Measurements from ENCODE around the gene MMP24OS. TPM values are rescaled to one million over a fixed set of nuclear protein-coding genes. Genes with fewer than 3 reads are reported as not detected.

The MMP24OS gene
- total RNA-seq, 1 donor from 2014 or later, result 42.4 TPM

DNA sequence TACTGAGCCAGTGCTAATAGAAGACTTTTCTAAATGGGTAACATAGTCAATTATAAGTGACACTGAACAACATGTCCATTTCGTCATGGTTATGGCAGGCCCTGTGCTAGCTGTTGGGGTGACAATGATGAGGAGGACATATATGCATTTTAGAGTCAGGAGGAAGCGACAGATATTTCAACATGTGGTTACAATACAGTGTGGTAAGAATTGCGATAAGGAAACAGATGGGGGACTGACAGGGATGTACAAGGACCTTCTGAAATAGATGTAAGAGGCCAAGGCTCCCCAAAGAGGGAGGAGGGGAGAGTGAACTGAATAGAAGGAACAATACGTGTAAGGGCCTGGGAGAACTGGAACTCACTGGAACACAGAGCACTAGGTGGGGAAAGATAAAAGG, 39.8 kb downstream of the MMP24OS start:
- ATAC-seq (ENCODE audit: poor library complexity), result no peak
- intact Hi-C loops (cut with DNase I), result no loop called here
- DNase-seq, result no peak

DNA sequence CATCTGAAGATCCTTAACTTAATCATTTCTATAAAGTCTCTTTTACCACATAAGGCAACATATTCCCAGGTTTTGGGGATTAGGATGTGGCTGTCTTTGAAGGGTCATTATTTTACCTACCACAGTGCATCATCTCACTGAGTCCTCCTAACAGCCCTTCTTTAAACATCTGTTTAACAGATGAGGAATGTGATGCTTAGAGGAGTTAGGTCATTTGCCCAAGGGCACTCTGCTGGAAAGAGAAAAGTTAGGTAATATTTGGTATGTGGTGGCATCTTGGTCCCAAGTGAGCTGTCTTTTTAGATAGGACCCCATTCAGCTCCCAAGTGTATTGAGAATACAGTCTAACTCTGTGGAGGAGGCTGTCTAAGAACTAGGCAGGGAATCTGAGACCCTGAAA, 40.4 kb downstream of the MMP24OS start:
- DNase-seq, result no peak
- ATAC-seq (ENCODE audit: poor library complexity), result no peak
- intact Hi-C loops (cut with DNase I), result no loop called here

DNA sequence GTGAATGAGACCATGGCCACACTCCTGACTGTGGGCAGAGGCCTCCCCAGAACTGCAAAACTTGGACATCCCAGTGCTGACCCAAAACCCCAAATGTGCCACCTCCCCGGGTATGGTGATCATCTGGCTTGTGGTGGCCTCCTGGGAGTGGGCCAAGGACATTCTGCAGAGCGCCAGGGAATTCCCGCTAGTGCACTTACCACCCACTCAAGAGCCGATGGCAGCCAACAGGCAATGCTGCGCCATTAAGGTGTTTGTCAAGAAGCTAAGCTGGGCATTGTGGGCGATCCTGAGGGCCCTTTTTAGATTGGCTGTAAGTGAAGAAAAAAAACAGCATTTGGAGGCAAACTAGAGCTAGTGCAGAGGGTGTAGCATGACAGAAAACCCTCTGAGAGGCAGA, 42.0 kb downstream of the MMP24OS start:
- no peak for ATAC-seq (ENCODE audit: poor library complexity)
- DNase-seq, result no peak
- intact Hi-C loops (cut with DNase I), result no loop called here

DNA sequence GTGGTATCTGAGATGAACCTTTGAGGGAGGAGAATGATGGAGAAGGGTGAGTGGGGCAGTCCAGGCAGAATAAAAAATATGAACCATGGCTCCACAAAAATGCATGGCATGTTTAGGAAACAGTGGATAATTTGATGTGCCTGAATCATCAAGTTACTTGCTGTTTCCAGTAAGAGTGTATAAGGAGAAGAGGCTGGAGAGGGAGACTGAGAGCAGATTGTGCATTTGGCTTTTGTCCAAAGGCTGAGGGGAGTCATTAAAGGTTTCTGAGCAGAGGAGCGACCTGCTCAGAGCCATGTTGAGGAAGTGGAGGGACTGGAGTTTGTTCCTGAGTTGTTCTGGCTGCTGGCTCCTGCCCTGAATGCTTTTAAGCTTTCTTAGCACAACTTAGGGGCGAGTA, 45.3 kb downstream of the MMP24OS start:
- DNase-seq, result no peak
- intact Hi-C loops (cut with DNase I), result no loop called here
- no peak for ATAC-seq (ENCODE audit: poor library complexity)

DNA sequence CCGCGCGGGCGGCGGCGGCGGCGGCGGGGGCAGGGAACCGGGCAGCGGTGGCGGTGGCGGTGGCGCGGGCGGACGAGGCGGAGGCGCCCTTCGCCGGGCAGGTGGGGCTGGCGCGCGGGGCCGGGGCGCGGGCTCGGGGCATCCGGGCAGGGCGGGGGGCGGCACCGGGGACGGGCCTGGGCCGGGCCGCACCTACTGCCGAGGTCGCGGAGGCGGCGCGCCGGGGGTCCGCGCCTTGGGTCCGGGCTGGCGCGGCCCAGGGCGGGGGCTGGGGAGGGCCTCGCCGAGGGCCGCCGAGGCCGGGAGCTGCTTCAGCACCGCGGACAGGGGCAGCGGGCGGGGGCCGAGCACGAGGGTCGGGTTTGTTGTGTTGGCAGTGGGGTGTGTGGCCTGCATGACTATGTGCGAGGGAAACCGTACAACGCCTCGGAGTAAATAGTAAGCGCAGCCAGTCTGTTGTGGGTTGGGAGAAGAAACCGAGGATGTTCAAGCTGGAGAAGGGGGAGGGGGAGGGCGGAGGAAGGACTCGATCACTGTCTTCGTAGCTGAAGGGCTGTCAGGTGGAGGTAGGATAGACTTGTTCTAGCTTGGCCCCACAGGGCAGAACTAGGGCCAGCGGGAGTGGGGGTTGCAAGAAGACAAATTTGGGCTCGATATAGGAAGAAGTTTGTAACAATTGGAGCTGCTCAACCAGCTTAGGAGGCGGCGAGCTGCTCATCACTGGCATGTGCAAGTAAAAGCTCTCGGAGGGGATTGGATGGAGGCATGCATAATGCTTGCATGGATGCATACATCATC, 50.8 kb downstream of the MMP24OS start:
- ATAC-seq (ENCODE audit: poor library complexity) (peak; percentile 71), DNase-seq (peak; percentile 57)
- intact Hi-C loops (cut with DNase I), result no loop called here

Other genes with a start within 250 kb of the MMP24OS start
- 33.8 TPM for gene TRPC4AP, start 185.3 kb downstream of the MMP24OS start, total RNA-seq
- 9.1 TPM for gene EDEM2, start 130.8 kb downstream of the MMP24OS start, total RNA-seq
- 9.3 TPM for gene PROCR, start 106.0 kb downstream of the MMP24OS start, total RNA-seq
- 0.13 TPM for gene MMP24, start 51.4 kb downstream of the MMP24OS start, total RNA-seq
- 30.3 TPM for gene EIF6, start 6.7 kb upstream of the MMP24OS start, total RNA-seq
- gene FAM83C, start 14.3 kb upstream of the MMP24OS start, total RNA-seq, result not detected
- gene UQCC1, start 133.9 kb upstream of the MMP24OS start, total RNA-seq, result 155 TPM
- gene GDF5, start 160.1 kb upstream of the MMP24OS start, total RNA-seq, result 0.08 TPM
- 12.3 TPM for gene CEP250, start 177.5 kb upstream of the MMP24OS start, total RNA-seq